WERI-Rb-1 (cell line): ENCODE data around the gene CABP7.

Experiments used
- DNase-seq: peaks from one replicate; pipeline ENCODE4 v3.0.0-alpha.2; 2020
- H3K27ac ChIP-seq: fragments of 250-450 bp; sonication (Bioruptor Pico); 2 replicates; pipeline ENCODE4 v1.5.1; 2020; ENCODE audit warnings: mild to moderate bottlenecking, moderate library complexity
- H3K27me3 ChIP-seq: fragments of 250-450 bp; sonication (Bioruptor Pico); 2 replicates; pipeline ENCODE4 v1.5.1; 2021; ENCODE audit warnings: mild to moderate bottlenecking, low read depth, moderate library complexity; ENCODE audit not compliant: insufficient read depth, severe bottlenecking
- H3K36me3 ChIP-seq: fragments of 250-450 bp; sonication (Bioruptor Pico); 2 replicates; pipeline ENCODE4 v1.5.1; 2020; ENCODE audit warnings: mild to moderate bottlenecking, moderate library complexity
- H3K4me3 ChIP-seq: 2 replicates; pipeline ENCODE4 v1.5.1; 2011; ENCODE audit warnings: low read depth, mild to moderate bottlenecking, control low read depth, low read length
- H3K9me3 ChIP-seq: fragments of 250-450 bp; sonication (Bioruptor Pico); 2 replicates; pipeline ENCODE4 v1.5.1; 2021; ENCODE audit warnings: mild to moderate bottlenecking, moderate library complexity; ENCODE audit not compliant: severe bottlenecking
- TF ChIP-seq, protein P1 (sequence below): IDR thresholded peaks from 2 replicates; pipeline ENCODE4 v1.5.1; 2011; ENCODE audit warnings: low read depth, mild to moderate bottlenecking, control low read depth, inconsistent platforms, low read length

The CABP7 gene

GRCh38 chr22:29719899-29720645 lies at the start of gene CABP7:
TSS of gene CABP7 (plus strand) at chr22:29720003. CDS start at chr22:29720425, 422 bp downstream.
- Histone ChIP-seq H3K27me3 (peaks cover 6% of the 10 kb centered on the region), H3K36me3 (no peaks in the 10 kb centered on the region), H3K27ac (no peak within 1 kb of the TSS), H3K9me3 (no peaks in the 10 kb centered on the region), H3K4me3 (peak within 1 kb of the TSS; percentile 40)
- TF ChIP-seq, protein P1, sequence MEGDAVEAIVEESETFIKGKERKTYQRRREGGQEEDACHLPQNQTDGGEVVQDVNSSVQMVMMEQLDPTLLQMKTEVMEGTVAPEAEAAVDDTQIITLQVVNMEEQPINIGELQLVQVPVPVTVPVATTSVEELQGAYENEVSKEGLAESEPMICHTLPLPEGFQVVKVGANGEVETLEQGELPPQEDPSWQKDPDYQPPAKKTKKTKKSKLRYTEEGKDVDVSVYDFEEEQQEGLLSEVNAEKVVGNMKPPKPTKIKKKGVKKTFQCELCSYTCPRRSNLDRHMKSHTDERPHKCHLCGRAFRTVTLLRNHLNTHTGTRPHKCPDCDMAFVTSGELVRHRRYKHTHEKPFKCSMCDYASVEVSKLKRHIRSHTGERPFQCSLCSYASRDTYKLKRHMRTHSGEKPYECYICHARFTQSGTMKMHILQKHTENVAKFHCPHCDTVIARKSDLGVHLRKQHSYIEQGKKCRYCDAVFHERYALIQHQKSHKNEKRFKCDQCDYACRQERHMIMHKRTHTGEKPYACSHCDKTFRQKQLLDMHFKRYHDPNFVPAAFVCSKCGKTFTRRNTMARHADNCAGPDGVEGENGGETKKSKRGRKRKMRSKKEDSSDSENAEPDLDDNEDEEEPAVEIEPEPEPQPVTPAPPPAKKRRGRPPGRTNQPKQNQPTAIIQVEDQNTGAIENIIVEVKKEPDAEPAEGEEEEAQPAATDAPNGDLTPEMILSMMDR: no peak
- DNase-seq: no peak

GRCh38 chr22:29670626-29671025 lies 49.2 kb upstream of the CABP7 start:
- no peaks in the 10 kb centered on the region for H3K27me3 ChIP-seq
- H3K36me3 ChIP-seq: peaks cover 48% of the 10 kb centered on the region
- TF ChIP-seq, protein P1: no peak
- H3K27ac ChIP-seq: no peak overlapping the region
- no peaks in the 10 kb centered on the region for H3K9me3 ChIP-seq
- no peak overlapping the region for H3K4me3 ChIP-seq
- DNase-seq: no peak

DNA sequence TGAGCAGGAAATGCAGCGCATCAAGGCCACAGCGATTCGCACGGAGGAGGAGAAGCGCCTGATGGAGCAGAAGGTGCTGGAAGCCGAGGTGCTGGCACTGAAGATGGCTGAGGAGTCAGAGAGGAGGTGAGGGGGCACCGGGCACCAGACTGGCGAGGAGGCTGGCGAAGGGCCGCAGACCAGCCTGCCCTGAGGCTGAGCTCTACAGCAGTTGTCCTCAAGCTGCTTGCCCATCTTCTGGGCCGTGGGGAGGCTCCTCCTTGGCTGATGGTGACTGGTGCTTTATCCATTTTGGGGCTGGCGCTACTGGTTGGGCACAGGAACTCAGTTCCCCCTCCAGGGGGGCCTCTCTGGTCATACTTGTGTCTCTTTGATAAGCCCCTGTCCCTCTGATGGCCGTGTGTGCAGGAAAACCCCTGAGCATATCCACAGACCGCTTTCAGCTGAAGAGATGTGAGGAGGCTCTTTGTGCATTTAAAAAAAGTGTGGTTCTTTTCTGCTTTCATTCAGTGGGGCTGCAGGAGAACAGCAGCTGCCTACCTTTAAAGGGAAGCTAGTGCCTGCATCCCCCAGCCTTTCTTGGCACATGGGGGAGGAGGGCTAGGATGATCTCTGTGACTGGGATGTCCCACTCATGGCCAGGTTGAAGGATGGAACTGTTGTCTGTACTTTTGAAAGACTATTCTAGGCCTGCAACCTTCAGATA lies 46.3 kb upstream of the CABP7 start:
- H3K27ac ChIP-seq: no peak overlapping the region
- TF ChIP-seq, protein P1: no peak
- no peak for DNase-seq

GRCh38 chr22:29674121-29674520 lies 45.7 kb upstream of the CABP7 start:
- Histone ChIP-seq H3K36me3 (peaks cover 63% of the 10 kb centered on the region), H3K9me3 (no peaks in the 10 kb centered on the region), H3K27me3 (no peaks in the 10 kb centered on the region), H3K4me3 (no peak overlapping the region), H3K27ac (no peak overlapping the region)
- TF ChIP-seq, protein P1: no peak
- no peak for DNase-seq

More for the DNA sequence above, 46.3 kb upstream of the CABP7 start:
- Histone ChIP-seq H3K4me3 (no peak overlapping the region), H3K9me3 (no peaks in the 10 kb centered on the region), H3K36me3 (peaks cover 63% of the 10 kb centered on the region), H3K27me3 (no peaks in the 10 kb centered on the region)

DNA sequence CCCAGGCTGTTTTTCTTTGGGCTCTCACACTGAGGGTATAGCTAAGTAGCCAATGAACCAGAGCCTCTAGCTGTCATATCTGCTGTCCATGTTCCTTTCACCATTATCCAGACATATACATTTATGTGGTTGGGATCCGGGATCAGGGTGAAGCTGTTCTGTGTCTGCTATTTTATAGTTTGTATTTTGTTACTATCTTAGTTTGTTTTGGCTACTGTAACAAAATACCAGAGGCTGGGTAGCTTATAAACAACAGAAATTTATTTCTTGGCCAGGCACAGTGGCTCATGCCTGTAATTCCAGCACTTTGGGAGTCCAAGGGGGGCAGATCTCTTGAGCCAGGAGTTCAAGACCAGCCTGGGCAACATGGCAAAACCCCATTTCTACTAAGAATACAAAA lies 40.5 kb upstream of the CABP7 start:
- DNase-seq: no peak
- no peak overlapping the region for H3K27ac ChIP-seq
- H3K27me3 ChIP-seq: no peaks in the 10 kb centered on the region
- no peak overlapping the region for H3K4me3 ChIP-seq
- H3K9me3 ChIP-seq: no peaks in the 10 kb centered on the region
- TF ChIP-seq, protein P1: no peak
- peaks cover 79% of the 10 kb centered on the region for H3K36me3 ChIP-seq
